Effector CD8-positive, alpha-beta T cell (primary cell): ENCODE data around the gene SMG6.
A peak's percentile ranks its signal among the peaks of the same experiment; 100 is the strongest.
"Not testable (repeated sequence)": the region's sequence is repeated elsewhere in the genome, so short reads cannot be mapped to it uniquely, and the experiment has no call there.

Experiments used
- DNase-seq: peaks from one replicate; lab custom pipeline; 2025; lab: John Stamatoyannopoulos, UW

The SMG6 gene

GRCh38 chr17:2304931-2305330 lies 1.3 kb upstream of the SMG6 start:
- no peak for DNase-seq

DNA sequence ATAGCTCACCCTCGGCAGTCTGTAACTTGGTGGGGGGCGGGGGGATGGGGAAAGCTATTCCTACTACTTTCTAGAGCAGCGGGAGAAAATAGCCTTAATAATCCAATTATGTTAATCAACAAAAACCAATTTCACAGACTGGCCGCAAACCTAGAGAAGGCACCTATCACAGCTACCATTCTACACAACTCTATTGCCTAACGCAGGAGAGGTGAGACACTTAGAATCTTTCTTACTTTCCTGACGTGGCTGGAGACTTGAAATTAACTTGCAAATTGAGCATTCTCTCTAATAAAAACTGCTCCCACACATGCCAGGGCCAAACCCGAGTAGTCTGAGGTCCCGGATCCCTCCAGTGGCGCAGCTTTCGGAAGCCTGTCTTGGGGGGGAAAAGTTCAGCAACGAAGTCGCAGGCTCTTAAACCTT lies 794 bp downstream of the SMG6 start:
- no peak for DNase-seq

DNA sequence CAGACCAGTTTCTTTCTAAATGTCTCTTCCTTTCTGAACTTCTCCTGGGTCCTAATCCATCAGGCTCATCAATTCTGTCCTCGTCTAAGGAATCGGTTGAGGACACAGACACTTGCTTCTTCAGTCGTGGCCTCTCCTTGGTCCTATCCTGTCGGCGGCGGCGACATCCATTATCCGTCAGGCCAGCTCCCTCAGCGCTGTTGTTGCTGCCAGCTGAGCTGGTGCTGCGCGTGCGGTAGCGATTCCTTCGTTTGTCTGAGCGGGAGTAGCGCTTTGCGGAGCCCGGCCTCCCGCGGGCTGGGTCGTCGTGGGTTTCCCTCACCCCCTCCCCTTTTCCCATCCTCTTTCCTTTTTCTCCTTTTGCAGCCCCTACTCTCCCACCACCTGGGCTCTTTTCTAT lies 3.8 kb downstream of the SMG6 start:
- DNase-seq = no peak

DNA sequence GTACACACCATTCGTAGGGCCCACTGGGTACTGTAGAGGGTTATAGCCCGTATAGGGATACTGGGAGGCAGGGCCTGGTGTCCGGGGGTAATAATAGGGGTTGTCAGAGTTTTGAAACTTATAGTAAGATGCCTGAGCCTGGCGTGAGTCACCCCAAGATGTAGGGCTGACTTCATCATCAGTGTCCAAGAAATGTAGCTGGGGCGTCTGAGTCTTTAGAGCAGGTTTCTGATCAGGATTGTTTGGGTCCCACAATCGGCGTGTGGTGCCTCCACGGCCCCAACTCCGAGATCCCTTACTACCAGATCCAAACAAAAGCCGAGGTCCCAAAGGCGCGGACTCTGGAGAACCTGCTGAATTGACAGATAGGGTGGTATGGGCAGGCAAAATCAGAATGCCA lies 4.4 kb downstream of the SMG6 start:
- no peak for DNase-seq

DNA sequence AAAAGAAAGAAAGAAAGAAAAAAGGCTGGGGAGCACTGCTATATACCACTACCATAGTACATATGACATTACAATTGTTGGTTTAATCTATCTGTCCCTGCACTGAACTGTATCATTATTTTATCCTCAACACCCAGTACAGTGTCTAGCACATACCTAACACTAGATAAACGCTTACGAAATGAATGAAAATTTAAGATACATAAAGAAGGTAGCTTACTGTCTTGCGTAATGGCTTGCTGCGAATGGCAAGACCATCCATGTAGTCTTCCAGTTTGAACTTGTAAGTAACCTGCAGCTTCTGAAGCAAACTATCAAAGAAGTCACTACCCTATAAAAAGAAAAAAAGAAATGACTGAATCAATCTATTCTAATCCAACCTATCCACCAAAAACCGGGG lies 6.6 kb downstream of the SMG6 start:
- DNase-seq = no peak

DNA sequence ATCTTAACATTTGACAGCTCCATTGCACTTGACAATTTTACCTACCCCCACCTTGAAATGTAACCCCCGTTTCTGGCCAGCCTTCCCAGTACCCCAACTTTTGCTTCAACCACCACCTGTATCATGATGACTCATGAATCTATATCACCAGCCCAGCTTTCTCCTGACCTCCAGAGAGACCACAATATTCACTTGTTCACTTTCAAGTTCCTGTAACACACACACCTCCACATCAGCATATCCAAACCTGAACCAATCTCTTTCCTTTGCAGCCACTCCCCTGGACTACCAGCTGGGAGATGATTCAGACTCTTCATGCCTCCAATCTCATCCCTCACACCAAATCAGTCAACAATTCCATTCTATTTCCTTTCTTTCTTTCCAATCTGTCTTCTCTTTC lies 8.0 kb downstream of the SMG6 start:
- DNase-seq = no peak

- DNase-seq = no peak
Measured at GRCh38 chr17:2292100-2292499, 11.5 kb downstream of the SMG6 start.

GRCh38 chr17:2289878-2290478 lies 13.6 kb downstream of the SMG6 start:
- DNase-seq = no peak

DNA sequence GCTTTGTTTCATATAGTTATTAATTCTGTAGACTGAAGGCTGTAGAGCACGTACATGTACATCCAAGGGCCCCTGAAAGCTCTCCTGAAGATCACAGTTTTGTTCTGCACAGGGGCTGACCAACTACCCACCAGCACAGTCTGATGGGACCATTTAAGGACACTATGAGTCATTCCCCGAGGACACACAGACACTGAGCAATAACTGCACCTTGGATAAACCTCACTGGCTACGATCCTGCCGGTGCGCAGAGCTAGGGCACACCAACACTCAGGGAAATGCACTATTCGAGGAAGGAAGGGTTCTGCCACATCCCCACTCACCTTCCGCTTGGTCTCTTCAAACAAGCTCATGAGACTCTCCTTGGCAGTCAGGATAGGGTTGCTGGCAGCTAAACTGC lies 20.3 kb downstream of the SMG6 start:
- no peak for DNase-seq

DNA sequence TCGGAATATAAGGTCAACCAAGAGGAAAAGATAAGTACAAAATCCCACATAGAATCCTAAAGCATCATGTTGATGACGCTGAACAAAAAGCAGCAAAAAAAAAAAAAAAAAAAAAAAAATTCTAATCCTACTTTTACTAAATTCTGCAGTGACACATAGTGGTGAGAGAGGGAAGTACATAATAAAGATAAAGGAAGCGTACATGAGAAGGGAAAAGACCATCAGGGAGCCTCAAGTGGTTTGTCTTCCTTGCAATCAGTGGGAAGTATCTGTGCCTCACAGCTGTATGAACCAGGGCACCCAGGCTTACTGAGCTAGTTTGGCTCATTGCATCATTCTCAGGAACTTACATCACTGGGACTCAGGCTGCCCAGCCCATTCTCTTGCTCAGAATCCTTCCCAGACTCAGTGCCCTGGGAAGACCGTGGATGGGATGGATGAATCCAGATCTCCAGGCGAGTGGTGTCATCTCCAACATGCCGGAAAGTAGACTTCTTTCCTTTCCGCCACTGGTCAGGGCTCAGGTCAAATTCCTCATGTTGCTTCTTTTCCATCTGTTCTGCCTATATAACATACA lies 21.2 kb downstream of the SMG6 start:
- DNase-seq = no peak

- no peak for DNase-seq
Measured at GRCh38 chr17:2279707-2280106, 23.9 kb downstream of the SMG6 start.

DNA sequence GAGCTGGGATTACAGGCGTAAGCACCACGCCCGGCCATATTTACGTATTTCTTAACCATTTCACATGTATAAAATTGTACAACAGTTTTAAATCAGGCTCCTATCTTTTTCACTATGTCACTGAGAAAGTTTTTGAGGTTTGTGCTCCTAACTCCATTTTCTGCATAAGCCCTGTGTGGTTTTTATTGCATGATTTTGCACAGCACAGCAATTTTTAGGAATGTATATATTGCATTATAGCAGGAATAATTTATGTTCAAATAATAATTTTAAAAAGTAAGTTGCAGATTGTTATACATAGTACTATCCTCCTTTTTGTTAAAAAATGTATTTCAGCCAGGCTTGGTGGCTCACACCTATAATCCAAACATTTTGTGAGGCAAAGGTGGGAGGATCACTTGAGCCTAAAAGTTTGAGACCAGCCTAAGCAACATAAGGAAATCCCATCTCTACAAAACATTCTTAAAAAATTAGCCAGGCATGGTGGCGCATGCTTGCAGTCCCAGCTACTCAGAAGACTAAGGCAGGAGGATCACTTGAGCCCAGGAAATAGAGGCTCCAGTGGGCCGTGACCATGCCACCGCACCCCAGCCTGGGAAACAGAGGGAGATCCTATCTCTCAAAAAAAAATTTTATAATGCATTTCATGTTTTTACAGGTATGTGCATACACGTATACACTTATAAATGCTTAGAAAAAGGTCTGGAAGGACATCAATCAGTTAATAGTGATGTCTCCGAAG lies 26.0 kb downstream of the SMG6 start:
- DNase-seq = no peak

DNA sequence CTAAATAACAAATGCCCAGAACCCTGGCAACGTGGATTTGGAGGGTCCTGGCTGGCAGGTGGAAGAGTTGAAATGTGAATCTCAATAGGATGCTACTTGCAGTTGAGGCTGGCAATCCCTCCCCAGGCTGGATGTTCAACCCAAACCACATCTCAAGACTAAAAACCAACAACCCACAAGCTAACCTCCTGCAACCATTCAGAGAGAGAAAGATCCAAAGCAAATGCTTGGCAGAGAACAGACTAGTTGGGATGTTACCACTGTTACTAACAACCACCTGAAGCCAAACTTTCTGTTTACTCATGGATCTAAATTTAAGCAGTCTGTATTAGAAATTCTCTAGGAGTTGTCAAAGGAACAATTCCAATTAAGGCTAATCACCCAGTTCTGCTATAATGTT lies 27.9 kb downstream of the SMG6 start:
- no peak for DNase-seq

DNA sequence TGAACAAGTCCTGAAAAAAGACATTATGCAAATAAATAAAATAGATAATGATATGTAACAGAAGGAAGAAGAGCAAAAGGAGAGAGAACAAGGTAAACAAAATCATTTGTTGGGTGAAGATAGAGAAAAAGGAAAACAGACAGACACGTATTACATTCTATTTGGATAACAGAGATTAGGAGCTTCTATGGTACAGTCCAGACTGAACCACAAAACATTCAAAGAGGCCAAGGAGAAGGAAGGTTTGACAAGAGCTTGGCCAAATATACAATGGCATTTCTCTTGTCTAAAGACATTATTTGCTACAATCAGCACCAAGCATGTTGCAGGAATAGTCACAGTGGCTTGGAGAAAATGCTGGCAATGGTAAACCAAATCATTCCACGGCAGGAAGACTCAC lies 29.2 kb downstream of the SMG6 start:
- no peak for DNase-seq

GRCh38 chr17:2271985-2272702 lies 31.4 kb downstream of the SMG6 start:
- no peak for DNase-seq

GRCh38 chr17:2267354-2267753 lies 36.2 kb downstream of the SMG6 start:
- no peak for DNase-seq

DNA sequence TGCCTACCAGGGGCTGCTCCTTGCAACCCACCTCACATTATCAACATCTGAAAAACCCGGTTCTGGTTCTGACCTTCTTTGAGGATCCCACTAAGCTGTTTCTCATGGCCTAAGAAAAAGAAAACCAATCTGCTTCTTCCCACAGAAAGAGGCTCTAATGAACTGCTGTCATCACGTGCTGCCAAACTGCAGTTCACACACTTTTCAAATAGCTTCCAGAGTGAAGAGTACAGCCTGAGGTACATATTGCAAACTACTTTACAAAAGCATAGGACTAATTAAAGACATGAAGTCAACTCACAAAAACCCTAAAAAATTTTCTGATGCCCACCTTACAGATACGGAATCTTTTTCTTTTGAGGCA lies 36.7 kb downstream of the SMG6 start:
- DNase-seq = no peak

- DNase-seq = peak; percentile 60
Measured at GRCh38 chr17:2266045-2266864, 37.3 kb downstream of the SMG6 start.

DNA sequence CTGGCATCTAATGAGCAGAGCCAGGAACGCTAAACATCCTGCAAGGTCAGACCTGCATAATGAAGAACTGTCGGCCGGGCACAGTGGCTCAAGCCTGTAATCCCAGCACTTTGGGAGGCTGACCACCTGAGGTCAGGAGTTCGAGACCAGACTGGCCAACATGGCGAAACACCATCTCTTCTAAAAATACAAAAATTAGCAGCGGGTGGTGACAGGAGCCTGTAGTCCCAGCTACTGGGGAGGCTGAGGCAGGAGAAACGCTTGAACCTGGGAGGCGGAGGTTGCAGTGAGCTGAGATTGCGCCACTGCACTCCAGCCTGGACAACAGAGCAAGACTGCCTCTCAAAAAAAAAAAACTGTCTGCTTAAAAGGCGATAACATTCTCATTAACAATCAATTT lies 38.4 kb downstream of the SMG6 start:
- not testable (repeated sequence) for DNase-seq

GRCh38 chr17:2264067-2264860 lies 39.3 kb downstream of the SMG6 start:
- no peak for DNase-seq
